SK-N-MC (cell line): ENCODE data around the gene TMEM43.
"Not testable (repeated sequence)": the region's sequence is repeated elsewhere in the genome, so short reads cannot be mapped to it uniquely, and the experiment has no call there.

Experiments
- DNase-seq: peaks from one replicate; pipeline ENCODE4 v3.0.0-alpha.2; 2011; ENCODE audit warnings: low read depth, low spot score
- H3K27ac ChIP-seq: fragments of 200-600 bp; sonication (generic); 2 replicates; pipeline ENCODE4 v1.5.1; 2016; ENCODE audit warnings: mixed run types
- H3K36me3 ChIP-seq: fragments of 200-600 bp; sonication (generic); 2 replicates; pipeline ENCODE4 v1.6.1; 2017; ENCODE audit warnings: antibody characterized with exemption, low read length, mixed read lengths; ENCODE audit not compliant: insufficient read depth
- H3K4me3 ChIP-seq: fragments of 200-600 bp; sonication (generic); 2 replicates; pipeline ENCODE4 v1.5.1; 2016
- H3K9ac ChIP-seq: fragments of 200-600 bp; sonication (generic); 2 replicates; pipeline ENCODE4 v1.8.0; 2017; ENCODE audit warnings: mixed run types, mixed read lengths; ENCODE audit not compliant: insufficient read length
- H3K9me3 ChIP-seq: fragments of 200-600 bp; sonication (generic); 2 replicates; pipeline ENCODE4 v1.6.1; 2017; ENCODE audit warnings: low read depth, mild to moderate bottlenecking, antibody characterized with exemption, low read length, moderate library complexity, mixed read lengths
- EZH2 ChIP-seq: fragments of 200-600 bp; sonication (generic); IDR thresholded peaks from one replicate; pipeline ENCODE4 v1.6.1; 2017; ENCODE audit warnings: antibody characterized with exemption
- FOXP2 ChIP-seq: optimal IDR thresholded peaks from 2 replicates; pipeline ENCODE3; 2011; ENCODE audit warnings: mild to moderate bottlenecking, moderate library complexity; ENCODE audit not compliant: insufficient read depth; ENCODE audit errors: extremely low read length, control extremely low read depth
- POLR2AphosphoS5 ChIP-seq: IDR thresholded peaks from 2 replicates; pipeline ENCODE4 v1.6.1; 2012; ENCODE audit warnings: mild to moderate bottlenecking, low read depth, low read length, borderline replicate concordance

TMEM43 gene

GRCh38 chr3:14124615-14125192 lies at the start of gene TMEM43, which contains the start of gene CHCHD4:
Gene TMEM43, plus strand, starts transcription at chr3:14125052. Its CDS starts 142 bp downstream, at chr3:14125194.
Gene CHCHD4, minus strand, starts transcription at chr3:14124870. Its CDS starts 194 bp downstream, at chr3:14124676.
- no peaks in the 10 kb centered on the region for H3K9me3 ChIP-seq
- H3K9ac ChIP-seq = peak within 1 kb of the TSS; percentile 83
- DNase-seq = peak; percentile 86
- H3K4me3 ChIP-seq = peak within 1 kb of the TSS; percentile 84
- TF ChIP-seq POLR2AphosphoS5 = peak; percentile 80
- TF ChIP-seq EZH2 = no peak
- no peak for TF ChIP-seq FOXP2
- peaks cover 5% of the 10 kb centered on the region for H3K36me3 ChIP-seq
- no peak within 1 kb of the TSS for H3K27ac ChIP-seq

GRCh38 chr3:14075233-14075632 lies 49.6 kb upstream of the TMEM43 start:
- H3K36me3 ChIP-seq, H3K4me3 ChIP-seq, DNase-seq, H3K27ac ChIP-seq, H3K9ac ChIP-seq, H3K9me3 ChIP-seq: not testable (repeated sequence)

GRCh38 chr3:14077310-14077709 lies 47.5 kb upstream of the TMEM43 start:
- no peak for DNase-seq
- Histone ChIP-seq H3K36me3 (no peaks in the 10 kb centered on the region), H3K9ac (no peak overlapping the region), H3K4me3 (no peak overlapping the region), H3K9me3 (no peaks in the 10 kb centered on the region), H3K27ac (no peak overlapping the region)
- no peak for TF ChIP-seq FOXP2
- no peak for TF ChIP-seq POLR2AphosphoS5
- TF ChIP-seq EZH2 = no peak

GRCh38 chr3:14082108-14082657 lies 42.7 kb upstream of the TMEM43 start:
- Histone ChIP-seq H3K4me3 (no peak overlapping the region), H3K9ac (no peak overlapping the region), H3K27ac (no peak overlapping the region)

GRCh38 chr3:14087461-14087860 lies 37.4 kb upstream of the TMEM43 start:
- not testable (repeated sequence) for H3K9me3 ChIP-seq, DNase-seq, H3K36me3 ChIP-seq, H3K27ac ChIP-seq, H3K9ac ChIP-seq, H3K4me3 ChIP-seq

More at GRCh38 chr3:14082108-14082657, 42.7 kb upstream of the TMEM43 start:
- no peak for DNase-seq
- no peaks in the 10 kb centered on the region for H3K9me3 ChIP-seq
- TF ChIP-seq FOXP2 (no peak), POLR2AphosphoS5 (no peak), EZH2 (no peak)
- H3K36me3 ChIP-seq = no peaks in the 10 kb centered on the region

- not testable (repeated sequence) for H3K9ac ChIP-seq, DNase-seq, H3K4me3 ChIP-seq, H3K27ac ChIP-seq, H3K36me3 ChIP-seq, H3K9me3 ChIP-seq
Measured at GRCh38 chr3:14091959-14092358, 32.9 kb upstream of the TMEM43 start.

GRCh38 chr3:14092464-14092863 lies 32.4 kb upstream of the TMEM43 start:
- TF ChIP-seq POLR2AphosphoS5 (no peak), EZH2 (no peak), FOXP2 (no peak)
- Histone ChIP-seq H3K9ac (no peak overlapping the region), H3K36me3 (no peaks in the 10 kb centered on the region), H3K4me3 (no peak overlapping the region), H3K9me3 (no peaks in the 10 kb centered on the region), H3K27ac (no peak overlapping the region)
- DNase-seq = no peak

- H3K9ac ChIP-seq = no peak overlapping the region
- H3K36me3 ChIP-seq = no peaks in the 10 kb centered on the region
- no peak overlapping the region for H3K27ac ChIP-seq
- no peaks in the 10 kb centered on the region for H3K9me3 ChIP-seq
- no peak for DNase-seq
- TF ChIP-seq FOXP2 (no peak), EZH2 (no peak), POLR2AphosphoS5 (no peak)
- no peak overlapping the region for H3K4me3 ChIP-seq
Measured at GRCh38 chr3:14093831-14094230, 31.0 kb upstream of the TMEM43 start.

- Histone ChIP-seq H3K9ac (no peak overlapping the region), H3K36me3 (no peaks in the 10 kb centered on the region), H3K27ac (no peak overlapping the region), H3K4me3 (no peak overlapping the region), H3K9me3 (no peaks in the 10 kb centered on the region)
- TF ChIP-seq FOXP2 = no peak
- DNase-seq = no peak
Measured at GRCh38 chr3:14096742-14097141, 28.1 kb upstream of the TMEM43 start.

- no peak overlapping the region for H3K27ac ChIP-seq
- TF ChIP-seq POLR2AphosphoS5 (no peak), EZH2 (no peak), FOXP2 (no peak)
- H3K9me3 ChIP-seq = no peaks in the 10 kb centered on the region
- no peak overlapping the region for H3K9ac ChIP-seq
- no peaks in the 10 kb centered on the region for H3K36me3 ChIP-seq
- no peak overlapping the region for H3K4me3 ChIP-seq
- no peak for DNase-seq
Measured at GRCh38 chr3:14097616-14098391, 27.0 kb upstream of the TMEM43 start.

- H3K9me3 ChIP-seq, H3K36me3 ChIP-seq, H3K27ac ChIP-seq, H3K4me3 ChIP-seq, H3K9ac ChIP-seq, DNase-seq: not testable (repeated sequence)
Measured at GRCh38 chr3:14109821-14110220, 15.0 kb upstream of the TMEM43 start.
